Measurements from ENCODE around the gene TBC1D1.

DNA sequence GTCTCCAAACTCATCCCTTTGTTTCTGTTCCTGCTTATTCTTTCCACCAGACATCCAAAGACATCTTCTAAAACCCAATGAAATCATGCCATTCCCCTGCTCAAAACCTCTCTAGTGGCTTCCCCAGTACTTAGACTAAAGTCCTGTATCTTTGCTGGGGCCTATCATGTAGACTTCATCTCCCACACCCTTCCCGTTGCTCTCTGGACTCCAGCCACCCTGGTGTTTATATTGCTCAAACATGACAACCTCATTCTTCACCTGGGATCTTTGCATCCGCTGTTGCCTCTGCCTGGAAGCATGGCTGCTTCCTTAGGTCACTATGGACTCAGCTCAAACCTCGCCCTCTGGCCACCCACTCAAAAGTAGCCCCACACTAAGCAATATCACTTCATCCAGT is 23.7 kb downstream of the TBC1D1 start:
- TF ChIP-seq, protein P1, sequence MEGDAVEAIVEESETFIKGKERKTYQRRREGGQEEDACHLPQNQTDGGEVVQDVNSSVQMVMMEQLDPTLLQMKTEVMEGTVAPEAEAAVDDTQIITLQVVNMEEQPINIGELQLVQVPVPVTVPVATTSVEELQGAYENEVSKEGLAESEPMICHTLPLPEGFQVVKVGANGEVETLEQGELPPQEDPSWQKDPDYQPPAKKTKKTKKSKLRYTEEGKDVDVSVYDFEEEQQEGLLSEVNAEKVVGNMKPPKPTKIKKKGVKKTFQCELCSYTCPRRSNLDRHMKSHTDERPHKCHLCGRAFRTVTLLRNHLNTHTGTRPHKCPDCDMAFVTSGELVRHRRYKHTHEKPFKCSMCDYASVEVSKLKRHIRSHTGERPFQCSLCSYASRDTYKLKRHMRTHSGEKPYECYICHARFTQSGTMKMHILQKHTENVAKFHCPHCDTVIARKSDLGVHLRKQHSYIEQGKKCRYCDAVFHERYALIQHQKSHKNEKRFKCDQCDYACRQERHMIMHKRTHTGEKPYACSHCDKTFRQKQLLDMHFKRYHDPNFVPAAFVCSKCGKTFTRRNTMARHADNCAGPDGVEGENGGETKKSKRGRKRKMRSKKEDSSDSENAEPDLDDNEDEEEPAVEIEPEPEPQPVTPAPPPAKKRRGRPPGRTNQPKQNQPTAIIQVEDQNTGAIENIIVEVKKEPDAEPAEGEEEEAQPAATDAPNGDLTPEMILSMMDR (IDR thresholded peaks at IDR 0.05): no peak
- no peak for TF ChIP-seq POLR2AphosphoS5 (IDR thresholded peaks at IDR 0.05)

Measured in prostate gland (tissue), 2 donors.